Esophagus squamous epithelium (tissue), 4 donors: ENCODE results near the gene METTL18.

ENCODE experiments used
- CTCF ChIP-seq, 6 experiments: fragments of 450-650 bp in 4 of 6; fragments of 200-600 bp in 2 of 6; sonication (generic) in 2 of 6; IDR thresholded peaks; one replicate each; pipeline ENCODE4 v1.5.1; 2016 to 2019; ENCODE audit warnings: antibody characterized with exemption in 6 of 6, mild to moderate bottlenecking in 4 of 6, moderate library complexity in 4 of 6
- POLR2A ChIP-seq, 4 donors: fragments of 450-650 bp; IDR thresholded peaks; one replicate each; pipeline ENCODE4 v1.6.1; 2017; ENCODE audit warnings: antibody characterized with exemption in 4 of 4, mild to moderate bottlenecking in 4 of 4, moderate library complexity in 3 of 4

GRCh38 chr1:169809370-169810095 is 14.8 kb upstream of the METTL18 start:
- TF ChIP-seq CTCF (IDR thresholded peaks at IDR 0.05) (peak in 5 of 6 experiments; percentile 41 to 66 (median 50)), POLR2A (IDR thresholded peaks at IDR 0.05) (no peak)
